Activated T-cell treated with anti-CD3 and anti-CD28 coated beads for 1 hour (primary cell): ENCODE results near the gene FHAD1.
A peak's percentile ranks its signal among the peaks of the same experiment; 100 is the strongest.

Experiments
- DNase-seq: peaks from one replicate; pipeline ENCODE4 v3.0.0-alpha.2; 2020; ENCODE audit warnings: low read depth

FHAD1 gene

DNA sequence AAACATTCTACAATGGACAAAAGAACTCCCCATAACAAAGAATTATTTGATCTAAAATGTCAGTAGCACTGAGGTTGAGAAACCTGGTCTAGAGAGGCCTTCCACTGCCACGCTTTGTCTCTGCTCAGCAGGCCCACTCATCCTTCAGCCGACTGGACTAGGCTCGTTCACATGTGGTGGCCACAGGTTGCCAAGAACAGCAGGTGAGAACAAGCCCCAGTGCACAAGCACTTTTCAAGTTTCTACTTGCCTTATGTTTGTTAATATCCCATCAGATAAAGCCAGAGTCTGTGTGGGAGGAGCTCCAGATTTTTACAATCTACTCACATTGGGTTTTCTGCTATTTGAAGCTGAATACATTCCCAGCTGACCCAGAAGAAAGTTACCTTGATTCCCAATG, 153.6 kb downstream of the FHAD1 start:
- no peak for DNase-seq

DNA sequence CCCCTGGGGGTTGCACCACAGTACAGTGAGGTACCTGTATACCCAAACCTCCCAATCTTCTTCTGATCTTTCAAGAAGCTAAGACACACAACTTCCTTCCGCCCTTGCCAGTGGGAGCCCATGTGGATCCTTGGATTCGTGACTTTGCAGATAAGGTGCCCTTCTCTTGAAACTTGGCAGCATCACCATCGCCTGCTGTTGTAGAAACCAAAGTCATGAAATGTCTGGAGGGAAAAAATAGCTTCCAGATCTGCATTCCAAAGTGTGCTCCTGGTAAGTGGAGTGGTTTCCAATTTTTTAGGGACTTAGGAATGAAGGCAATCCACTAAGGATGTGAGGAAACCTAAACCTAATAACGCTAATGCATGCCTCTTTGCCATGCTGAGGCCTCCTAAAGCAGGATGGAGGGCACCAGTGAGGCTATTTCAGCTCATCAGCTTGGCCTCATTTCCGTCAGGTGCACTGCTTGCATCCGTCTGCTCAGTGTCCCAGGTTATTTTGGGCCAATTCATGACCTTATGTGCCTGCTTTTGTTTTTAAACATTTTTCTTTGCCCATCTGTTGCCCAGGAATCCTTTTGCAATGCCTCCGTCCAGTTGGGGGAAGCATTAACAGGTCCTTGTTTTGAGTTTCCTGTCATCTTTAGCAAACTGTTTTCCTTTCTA, 154.5 kb downstream of the FHAD1 start:
- no peak for DNase-seq

DNA sequence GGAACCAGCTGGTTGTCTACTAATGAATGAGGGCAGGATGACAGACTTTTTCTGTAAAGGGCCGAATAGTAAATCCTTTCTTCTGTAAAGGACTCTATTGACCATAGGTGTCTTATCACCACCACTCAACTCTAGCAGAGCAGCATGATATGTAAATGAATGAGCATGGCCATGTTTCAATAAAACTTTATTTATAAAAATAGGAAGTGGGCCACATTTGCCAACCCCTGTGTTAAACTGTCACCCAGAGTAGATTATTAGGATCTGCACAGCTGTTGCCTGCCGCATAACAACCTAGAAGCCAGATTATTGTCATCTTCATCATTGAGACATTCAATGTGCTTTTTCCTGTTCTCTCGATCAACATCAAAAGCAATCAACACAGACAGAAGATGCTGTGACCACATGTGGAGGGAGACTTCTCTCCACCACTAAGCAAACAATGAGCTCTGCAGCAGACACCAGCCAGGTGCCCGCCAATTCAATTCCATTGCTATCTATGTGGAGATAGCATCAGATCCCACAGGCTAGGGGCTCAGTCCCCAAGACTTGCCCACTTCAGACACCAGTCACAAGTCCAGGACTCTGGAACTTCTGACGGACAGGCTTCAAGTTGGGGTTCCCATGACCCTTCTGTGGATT, 155.9 kb downstream of the FHAD1 start:
- no peak for DNase-seq

DNA sequence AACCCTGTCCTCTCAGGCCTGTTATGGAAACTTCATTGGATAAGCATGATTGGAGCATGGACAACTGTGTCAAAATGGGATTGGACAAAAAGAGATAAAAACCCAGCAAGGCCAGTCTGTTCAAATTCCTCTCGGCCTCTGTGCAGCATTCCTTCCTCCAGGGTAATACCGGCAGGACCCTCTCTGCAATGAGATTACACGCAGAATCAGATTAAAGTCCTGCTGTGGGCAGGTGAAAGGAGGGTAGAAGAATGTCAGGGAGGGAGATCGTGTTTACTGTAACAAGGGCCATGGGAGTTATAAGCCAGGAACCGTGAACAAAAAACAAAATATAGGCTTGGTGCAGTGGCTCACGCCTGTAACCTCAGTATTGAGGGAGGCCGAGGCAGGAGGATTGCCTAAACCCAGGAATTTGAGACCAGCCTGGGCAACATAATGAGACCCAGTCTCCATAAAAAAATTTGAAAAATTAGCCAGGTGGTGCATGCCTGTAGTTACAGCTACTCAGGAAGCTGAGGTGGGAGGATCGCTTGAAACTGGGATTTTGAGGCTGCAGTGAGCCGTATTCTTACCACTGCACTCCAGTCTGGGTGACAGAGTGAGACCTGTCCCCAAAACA, 157.0 kb downstream of the FHAD1 start:
- DNase-seq: no peak

DNA sequence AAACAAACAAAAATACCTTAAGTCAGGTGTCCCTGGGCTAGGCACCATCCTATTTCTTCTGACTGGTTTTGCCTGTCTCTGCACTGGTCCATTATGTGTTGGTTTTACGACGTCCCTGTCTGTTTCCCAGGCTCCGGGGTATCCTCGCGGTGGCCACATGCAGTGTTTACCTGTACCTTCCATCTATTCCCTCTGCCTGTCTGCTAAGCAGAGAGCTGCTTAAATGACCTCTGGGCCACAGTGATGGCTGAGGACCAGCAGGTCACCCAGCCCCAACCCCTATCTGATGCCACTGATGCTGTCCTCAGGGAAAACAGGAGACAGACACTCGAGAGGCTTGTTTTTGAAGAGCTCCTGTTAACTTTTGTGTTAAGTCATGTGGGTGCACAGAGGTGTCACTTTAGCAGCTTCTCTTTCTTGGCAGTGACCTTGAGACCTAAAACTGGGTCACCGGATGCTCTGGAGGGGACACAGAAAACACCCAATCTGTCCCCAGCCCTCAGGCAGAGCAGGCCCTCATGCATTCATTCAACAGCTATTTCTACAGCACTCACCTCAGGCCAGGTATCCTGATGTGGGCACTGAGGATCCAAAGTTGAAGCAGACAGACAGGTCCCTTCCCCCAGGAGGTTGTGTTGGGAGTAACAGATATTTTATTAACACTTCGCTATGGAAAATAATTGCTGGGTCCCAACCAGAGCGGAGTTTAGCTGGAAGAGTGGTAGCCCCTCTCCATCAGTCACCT, 158.3 kb downstream of the FHAD1 start:
- no peak for DNase-seq

DNA sequence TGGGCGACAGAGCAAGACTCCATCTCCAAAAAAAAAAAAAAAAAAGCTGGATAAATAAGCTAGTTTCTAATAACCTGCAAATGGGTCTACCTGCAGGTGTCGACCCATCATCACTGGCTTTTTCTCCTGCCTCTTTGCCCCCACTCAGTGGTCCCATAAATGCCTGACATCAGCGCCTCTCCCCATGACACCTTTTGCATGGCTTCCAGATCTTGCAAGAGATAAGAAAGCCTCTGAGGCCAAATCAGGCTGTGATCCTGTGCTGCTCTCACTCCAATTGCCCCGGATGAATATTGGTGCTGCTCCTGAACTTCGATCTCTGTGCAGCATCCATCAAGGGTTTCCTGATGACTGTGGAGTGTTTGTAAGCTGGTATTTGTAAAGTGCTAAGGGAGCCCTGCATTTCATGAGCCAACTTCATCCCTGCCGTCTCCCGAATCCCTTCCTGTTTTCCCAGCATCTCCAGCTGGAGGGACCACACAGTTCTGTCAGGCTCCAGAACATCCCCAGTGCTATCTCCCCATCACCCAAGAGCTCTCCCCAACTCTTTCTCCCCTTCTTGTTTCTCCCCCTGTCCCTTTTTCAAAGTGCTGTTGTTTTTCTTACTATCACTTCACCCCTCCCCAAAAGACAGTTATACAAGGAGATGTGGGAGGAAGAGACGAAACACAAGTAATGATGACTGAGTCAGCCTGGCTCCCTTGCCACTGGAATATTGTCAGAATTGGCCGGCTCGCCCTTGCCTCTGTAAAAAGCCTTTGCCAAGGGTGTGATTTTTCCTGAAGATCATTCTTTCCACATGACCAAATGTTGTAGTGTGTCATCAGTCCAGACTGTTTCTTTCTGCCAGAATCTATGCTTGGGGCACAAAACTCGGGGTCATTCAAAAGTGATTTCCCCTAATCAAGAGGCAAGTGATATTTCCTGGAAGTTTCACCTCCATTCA, 159.9 kb downstream of the FHAD1 start:
- no peak for DNase-seq

DNA sequence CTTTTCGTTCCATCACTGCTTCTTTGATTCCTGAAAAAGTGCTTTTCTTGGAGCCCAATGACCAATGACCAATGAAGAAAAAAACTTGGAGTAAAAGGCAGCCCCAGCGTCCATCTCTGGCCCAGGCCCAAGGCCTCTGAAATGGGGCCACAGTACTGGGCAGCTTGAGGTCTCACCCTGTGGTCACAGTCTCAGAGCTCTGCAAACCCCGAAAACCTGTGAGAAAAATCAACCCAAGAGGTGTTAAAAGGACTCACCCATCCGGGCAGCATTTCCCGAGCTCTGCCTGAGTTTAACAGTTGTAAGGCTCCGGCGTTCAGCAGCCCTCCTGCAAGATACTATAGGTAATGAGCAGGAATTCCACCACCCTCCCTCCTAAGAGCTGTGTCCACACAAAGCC, 160.6 kb downstream of the FHAD1 start:
- no peak for DNase-seq

DNA sequence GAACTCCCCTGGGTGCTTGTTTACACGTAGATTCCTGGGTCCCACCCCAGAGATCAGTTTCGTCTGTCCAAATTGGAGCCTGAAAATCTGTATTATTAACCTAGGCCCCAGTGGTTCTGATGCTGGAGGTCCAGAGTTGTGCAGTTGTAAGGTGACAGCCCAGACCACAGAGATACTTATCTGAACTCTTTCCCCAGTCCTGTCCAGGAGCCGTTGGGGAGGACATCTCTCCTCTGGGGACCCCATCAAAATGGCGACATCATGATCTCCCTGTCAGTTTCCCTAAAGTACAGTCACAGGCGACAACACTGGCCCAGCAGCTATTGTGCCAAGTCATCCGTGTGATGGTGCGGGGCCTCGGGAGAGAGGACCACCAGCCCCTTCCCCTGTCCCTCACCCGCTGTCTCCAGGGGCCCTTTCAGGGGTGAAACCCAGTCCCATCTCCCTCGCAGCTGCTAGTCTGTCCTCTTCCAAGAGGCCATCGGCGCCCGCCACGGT, 161.9 kb downstream of the FHAD1 start:
- no peak for DNase-seq

DNA sequence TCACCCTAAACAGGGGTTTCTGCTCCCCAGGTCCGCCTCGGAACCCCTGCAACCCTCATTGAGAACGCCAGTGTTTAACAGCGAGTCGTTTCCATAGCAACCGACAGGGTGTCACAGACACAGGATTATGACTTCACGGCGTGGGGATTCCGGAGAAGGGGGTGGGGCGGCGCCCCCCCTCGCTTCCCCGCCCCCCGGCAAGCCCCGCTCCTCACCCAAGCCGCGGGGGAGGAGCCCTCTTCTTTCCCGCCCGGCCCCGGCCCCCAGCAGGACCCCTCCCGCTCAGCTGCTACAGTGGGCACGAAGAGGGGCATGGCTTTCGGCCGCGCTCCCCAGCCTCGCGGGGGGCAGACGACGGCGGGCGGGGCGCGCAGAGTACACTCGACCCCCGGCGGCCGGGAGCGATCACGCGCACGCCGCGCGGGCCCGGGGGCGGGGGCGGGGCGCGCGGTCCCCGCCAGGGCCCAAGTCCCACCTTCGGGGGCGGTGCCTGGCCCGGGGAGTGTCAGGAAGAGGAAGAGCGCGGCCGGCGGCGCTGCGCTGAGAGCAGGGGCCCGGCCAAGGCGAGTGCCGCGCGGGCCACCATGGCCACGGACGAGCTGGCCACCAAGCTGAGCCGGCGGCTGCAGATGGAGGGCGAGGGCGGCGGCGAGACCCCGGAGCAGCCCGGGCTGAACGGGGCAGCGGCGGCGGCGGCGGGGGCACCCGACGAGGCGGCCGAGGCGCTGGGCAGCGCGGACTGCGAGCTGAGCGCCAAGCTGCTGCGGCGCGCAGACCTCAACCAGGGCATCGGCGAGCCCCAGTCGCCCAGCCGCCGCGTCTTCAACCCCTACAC, 162.6 kb downstream of the FHAD1 start, which contains the start of gene EFHD2:
Gene EFHD2 (plus strand): TSS at position 501 of the 835 bp plus-strand sequence. CDS start 84 bp downstream, at position 585.
- DNase-seq: peak; percentile 80

DNA sequence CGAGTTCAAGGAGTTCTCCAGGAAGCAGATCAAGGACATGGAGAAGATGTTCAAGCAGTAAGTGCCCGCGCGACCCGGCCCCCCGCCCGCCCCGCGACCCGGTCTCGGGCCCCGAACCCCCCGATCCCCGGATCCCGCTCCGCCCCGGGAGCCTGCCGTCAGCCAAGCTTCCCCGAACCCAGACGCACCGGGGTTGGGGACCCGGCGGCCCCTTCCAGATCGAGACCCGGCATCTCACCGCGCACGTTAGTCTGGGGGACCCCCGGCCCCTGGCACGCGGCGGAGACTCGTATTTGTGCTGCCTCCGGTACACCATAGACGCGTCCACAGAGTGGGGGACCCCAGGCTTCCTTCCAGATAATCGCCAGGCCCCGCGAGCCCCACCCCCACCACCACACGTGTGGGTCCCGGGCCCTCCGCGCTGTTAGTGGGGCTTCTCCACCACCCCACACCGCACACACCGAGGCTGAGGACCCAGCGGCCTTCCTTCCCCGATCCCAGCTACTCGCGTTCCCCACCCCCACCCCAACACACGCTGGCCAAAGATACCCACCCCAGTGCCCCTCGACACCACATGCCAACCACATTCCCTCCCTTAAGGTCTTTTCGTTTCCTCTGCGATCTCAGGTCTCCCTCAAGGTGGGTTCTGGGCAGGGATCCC, 163.3 kb downstream of the FHAD1 start:
- no peak for DNase-seq

DNA sequence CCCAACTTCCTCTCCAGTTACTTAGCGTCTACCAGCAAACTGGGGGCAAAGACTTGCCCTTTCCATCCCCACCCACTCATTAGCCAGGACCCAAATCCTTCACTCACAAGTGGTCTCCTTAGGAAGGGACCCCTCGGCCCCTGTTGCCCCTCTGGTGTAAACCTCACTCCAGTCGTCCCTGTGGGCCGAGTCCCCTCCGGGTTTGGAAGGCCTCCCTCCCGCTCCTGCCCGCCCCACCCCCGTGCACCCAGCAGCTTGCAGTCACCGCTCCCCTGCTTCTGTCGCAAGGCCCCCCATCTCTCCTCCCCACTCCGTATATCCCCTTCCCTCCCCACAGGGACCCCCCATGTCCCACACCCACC, 163.8 kb downstream of the FHAD1 start:
- no peak for DNase-seq

DNA sequence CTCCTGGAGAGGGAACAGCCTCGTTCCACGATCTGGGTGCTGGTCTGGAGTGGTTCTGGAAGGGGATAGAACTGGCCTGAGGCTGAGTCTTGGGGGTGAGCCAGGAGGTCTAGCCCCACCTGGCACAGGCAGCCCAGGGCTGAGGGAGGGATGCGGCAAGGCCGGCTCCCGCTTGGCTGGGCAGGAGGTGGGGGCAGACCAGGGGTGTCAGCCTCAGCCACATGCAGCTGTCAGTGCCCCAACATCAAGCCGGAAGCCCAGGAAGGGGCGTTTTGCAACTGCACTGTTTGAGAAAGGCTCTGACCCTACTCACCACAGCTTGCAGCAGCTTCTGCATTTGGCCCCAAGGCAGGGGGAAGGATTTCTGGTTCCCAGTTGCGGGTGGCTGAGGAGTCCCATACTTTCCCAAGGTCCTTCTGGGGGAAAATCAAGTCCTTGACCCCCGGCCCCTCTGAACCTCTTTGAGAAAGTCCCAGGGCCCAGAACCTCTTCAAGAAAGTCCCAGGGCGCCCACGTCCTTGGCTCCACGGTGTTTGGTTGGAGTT, 164.6 kb downstream of the FHAD1 start:
- peak; percentile 26 for DNase-seq

DNA sequence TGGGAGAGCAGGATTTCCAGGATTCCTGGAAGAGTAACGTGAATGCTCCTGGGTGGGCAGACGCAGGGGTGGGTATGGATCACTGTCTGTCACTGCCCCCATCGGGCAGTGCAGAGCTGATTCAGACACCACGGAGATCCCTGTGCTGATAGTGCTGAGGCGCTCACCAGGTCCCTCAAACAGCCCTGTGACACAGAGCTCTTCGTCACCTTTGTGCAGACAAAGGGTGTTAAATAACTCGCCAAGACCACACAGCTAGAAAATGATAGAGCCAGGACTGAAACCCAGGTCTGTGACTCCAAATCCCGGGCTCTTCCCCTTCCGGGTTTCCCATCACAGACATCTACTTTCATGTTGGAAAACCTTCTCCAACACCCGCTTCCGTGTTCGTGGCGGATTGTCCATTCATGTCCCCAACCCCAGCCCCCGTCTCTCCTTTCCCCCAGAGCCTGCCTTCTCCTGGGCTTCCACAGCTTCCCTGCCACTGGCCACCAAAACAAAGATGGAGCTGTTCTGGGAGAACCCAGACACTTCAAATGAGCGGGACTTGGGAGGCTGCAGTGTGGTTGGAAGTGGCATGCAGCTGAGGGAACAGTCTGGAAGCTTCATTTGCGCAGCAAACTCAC, 165.3 kb downstream of the FHAD1 start:
- DNase-seq: peak; percentile 12

DNA sequence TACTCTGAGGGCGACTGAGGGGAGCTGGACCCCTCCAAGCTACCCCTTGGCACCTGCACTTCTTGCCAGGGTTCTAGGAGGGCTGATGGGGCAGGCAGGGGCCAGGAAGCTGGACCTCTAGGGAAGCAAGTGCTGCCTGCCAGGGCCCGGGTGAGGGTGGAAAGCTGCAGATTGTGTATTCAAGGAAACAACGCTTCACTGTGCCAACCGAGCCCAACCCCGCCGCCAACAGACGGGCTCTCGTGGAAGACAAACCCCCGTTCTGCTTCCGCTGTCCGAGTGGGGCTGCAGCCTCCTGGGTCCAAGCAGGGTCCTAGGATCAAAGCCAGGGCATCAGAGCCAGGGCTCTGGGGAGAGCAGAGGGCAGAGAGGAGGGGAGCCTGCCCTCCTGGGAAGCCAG, 165.8 kb downstream of the FHAD1 start:
- no peak for DNase-seq

DNA sequence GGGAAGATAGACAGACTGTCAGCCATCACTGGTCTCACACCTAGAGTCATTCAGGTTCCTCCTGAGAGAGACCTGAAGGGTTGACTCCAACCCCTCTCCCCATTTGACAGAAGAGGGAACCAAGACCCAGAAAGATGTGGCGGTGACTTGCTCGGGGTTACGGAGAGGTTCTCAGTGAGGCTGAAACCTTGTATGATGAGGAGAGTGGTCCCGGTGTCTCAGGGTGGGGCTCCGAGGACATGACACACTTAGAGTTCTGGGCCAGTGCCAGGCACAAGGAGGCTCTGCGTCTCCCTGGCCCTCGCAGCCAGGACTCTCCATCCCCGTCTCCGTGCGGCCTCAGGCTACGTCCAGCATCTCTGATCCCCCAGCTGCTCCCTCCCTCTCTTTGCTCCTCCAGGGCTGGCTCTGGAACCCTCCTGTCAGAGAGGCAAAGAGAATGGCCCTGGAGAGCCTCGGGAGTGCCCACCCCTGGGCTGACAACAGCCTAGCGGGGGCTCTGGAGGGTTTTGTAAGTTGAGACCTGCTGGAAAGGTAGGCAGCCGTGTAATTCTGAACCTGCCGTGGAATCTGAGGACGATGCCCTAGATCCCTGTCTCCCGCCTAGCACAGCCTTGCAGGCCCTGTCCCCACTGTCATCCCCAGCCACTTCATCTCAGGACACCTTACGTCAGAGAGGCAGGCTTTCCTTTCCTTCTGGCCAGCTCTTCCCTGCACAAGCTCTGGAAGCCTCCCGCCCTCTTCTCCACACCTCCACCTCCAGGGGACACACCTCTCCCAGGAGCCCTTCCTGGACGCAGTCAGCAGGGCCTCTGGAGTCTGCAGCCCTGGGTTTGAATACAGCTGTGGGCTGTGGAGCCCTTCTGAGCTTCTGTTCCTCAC, 166.8 kb downstream of the FHAD1 start:
- no peak for DNase-seq

DNA sequence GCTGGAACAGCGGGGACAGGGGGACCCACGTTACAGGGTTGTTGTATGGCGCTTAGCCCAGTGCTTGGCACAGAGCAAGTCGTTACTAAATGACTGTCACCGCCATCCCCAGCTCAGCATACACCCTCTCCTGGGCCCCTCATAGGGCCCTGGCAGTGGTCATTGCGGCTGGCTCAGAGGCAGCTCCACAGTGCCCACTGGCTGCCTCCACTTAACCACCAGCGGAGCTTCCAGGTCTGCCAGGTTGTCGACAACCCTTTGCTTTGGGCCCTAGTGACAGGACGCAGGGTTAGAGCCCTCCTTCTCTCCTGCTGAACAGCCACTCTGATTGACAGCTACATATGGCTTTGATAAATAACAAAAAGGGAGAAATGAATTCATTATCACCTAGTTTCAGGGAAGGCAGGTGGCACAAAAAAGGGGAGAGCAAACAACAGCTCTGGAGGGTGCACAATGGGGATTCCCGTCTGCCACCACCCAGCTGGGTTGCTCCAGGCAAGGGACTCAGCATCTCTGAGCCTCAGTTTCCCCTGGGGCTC, 167.5 kb downstream of the FHAD1 start:
- DNase-seq: no peak

DNA sequence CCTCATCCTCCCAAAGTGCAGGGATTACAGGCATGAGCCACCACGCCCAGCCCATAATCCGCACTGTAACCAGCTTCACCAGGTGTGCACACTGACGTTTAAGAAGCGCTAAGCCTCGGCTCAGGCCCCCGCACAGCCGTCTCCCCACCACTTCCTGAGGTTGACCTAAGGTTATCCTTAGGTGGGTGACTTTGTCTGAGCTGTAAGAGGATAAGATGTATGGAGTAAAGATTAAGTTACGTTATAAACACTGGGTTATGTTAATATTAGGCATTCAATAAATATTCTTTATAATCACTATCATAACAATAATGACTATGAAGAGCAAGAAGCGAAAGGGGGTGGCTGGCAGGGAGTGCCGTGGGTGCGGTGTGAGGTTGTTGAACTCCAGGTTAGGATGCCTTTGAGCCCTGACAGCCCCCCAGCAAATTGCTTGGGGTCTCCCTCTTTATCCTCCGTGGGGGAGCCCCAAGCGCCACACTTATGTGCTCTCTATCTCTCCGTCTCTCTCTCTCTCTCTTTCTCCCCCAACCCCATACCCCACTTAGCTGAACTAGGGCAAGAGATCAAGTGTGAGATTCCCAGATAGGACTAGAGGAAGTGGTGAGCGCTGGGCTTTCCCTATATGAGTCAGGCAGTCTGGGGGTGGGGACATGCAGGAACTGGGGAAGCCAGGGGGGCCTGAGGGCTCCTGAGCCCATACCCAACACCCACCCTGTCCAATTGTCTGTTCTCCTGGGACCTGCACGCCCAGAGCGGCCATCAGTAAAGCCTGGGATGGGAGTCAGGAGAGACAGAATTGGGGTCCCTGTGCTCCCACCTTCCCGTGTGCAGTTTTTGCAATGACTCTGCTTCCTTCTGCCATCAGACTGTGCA, 170.3 kb downstream of the FHAD1 start:
- DNase-seq: peak; percentile 30
